Hippocampal formation (tissue), 2 donors: ENCODE measurements around the gene ZSWIM9.

Experiments used
- DNase-seq, 2 donors: peaks; one replicate each; lab custom pipeline; 2025; lab: John Stamatoyannopoulos, UW

Gene ZSWIM9

GRCh38 chr19:48175578-48175977, 5.1 kb downstream of the ZSWIM9 start:
- DNase-seq, result no peak

GRCh38 chr19:48176226-48176625, 5.7 kb downstream of the ZSWIM9 start:
- DNase-seq, result no peak

GRCh38 chr19:48181505-48181904, 11.0 kb downstream of the ZSWIM9 start:
- DNase-seq, result no peak

- DNase-seq, result no peak
These were observed 12.0 kb downstream of the ZSWIM9 start for GRCh38 chr19:48182434-48182833.

GRCh38 chr19:48183356-48183755, 12.9 kb downstream of the ZSWIM9 start:
- no peak for DNase-seq

GRCh38 chr19:48186015-48186414, 15.5 kb downstream of the ZSWIM9 start:
- DNase-seq, result no peak

- DNase-seq, result no peak
These were observed 16.1 kb downstream of the ZSWIM9 start for GRCh38 chr19:48186541-48186991.

GRCh38 chr19:48190288-48190884, 19.9 kb downstream of the ZSWIM9 start:
- peak; percentile 32 to 61 for DNase-seq

GRCh38 chr19:48190885-48191284, 20.4 kb downstream of the ZSWIM9 start:
- DNase-seq, result no peak

GRCh38 chr19:48192750-48193149, 22.3 kb downstream of the ZSWIM9 start:
- peak in 1 of 2 donors; percentile 20 for DNase-seq

- DNase-seq, result no peak
These were observed 23.8 kb downstream of the ZSWIM9 start for GRCh38 chr19:48194041-48194843.

- DNase-seq, result no peak
These were observed 24.7 kb downstream of the ZSWIM9 start for GRCh38 chr19:48194844-48195830.

- no peak for DNase-seq
These were observed 25.9 kb downstream of the ZSWIM9 start for GRCh38 chr19:48196321-48196763.

GRCh38 chr19:48196933-48197665, 26.6 kb downstream of the ZSWIM9 start:
- no peak for DNase-seq

GRCh38 chr19:48203222-48203793, 32.8 kb downstream of the ZSWIM9 start:
- no peak for DNase-seq

GRCh38 chr19:48203794-48204628, 33.5 kb downstream of the ZSWIM9 start:
- DNase-seq, result peak; percentile 96

- DNase-seq, result no peak
These were observed 36.1 kb downstream of the ZSWIM9 start for GRCh38 chr19:48206397-48207093.

- no peak for DNase-seq
These were observed 39.5 kb downstream of the ZSWIM9 start for GRCh38 chr19:48210005-48210404.

GRCh38 chr19:48213959-48214358, 43.5 kb downstream of the ZSWIM9 start:
- no peak for DNase-seq

GRCh38 chr19:48216933-48217332, 46.5 kb downstream of the ZSWIM9 start:
- no peak for DNase-seq
